Smooth muscle cell (in vitro differentiated cells): ENCODE results near the gene METTL26. TPM values are rescaled to one million over a fixed set of nuclear protein-coding genes. Genes with fewer than 3 reads are reported as not detected.

Experiments
- DNase-seq: peaks from one replicate; lab custom pipeline; 2025; ENCODE audit not compliant: unreplicated experiment; lab: John Stamatoyannopoulos, UW
- H2AFZ ChIP-seq: fragments of 200-600 bp; sonication (generic); 2 replicates; pipeline ENCODE4 v1.6.0; 2016; ENCODE audit warnings: antibody characterized with exemption, low read depth, mild to moderate bottlenecking
- H3F3A ChIP-seq: fragments of 200-600 bp; sonication (generic); 2 replicates; pipeline ENCODE4 v1.6.0; 2017; ENCODE audit warnings: antibody characterized with exemption, low read depth
- H3K27ac ChIP-seq: fragments of 200-600 bp; sonication (generic); 2 replicates; pipeline ENCODE4 v1.5.1; 2016; ENCODE audit warnings: low read depth, mild to moderate bottlenecking
- H3K27me3 ChIP-seq: fragments of 200-600 bp; sonication (generic); 2 replicates; pipeline ENCODE4 v1.6.1; 2016; ENCODE audit warnings: low read depth, mild to moderate bottlenecking
- H3K36me3 ChIP-seq: fragments of 200-600 bp; sonication (generic); 2 replicates; pipeline ENCODE4 v1.5.1; 2016; ENCODE audit warnings: low read depth
- H3K4me1 ChIP-seq: fragments of 200-600 bp; sonication (generic); 2 replicates; pipeline ENCODE4 v1.5.1; 2016; ENCODE audit warnings: low read depth
- H3K4me2 ChIP-seq: fragments of 200-600 bp; sonication (generic); 2 replicates; pipeline ENCODE4 v1.6.0; 2016; ENCODE audit warnings: mild to moderate bottlenecking
- H3K4me3 ChIP-seq: fragments of 200-600 bp; sonication (generic); 2 replicates; pipeline ENCODE4 v1.5.1; 2016; ENCODE audit warnings: mild to moderate bottlenecking
- H3K79me2 ChIP-seq: fragments of 200-600 bp; sonication (generic); 2 replicates; pipeline ENCODE4 v1.6.0; 2016; ENCODE audit warnings: low read depth, mild to moderate bottlenecking
- H3K9ac ChIP-seq: fragments of 200-600 bp; sonication (generic); 2 replicates; pipeline ENCODE4 v1.6.0; 2016; ENCODE audit warnings: low read depth
- H3K9me3 ChIP-seq: fragments of 200-600 bp; sonication (generic); replicated peaks from 2 replicates; pipeline ENCODE4 v1.5.1; 2016; ENCODE audit warnings: low read depth
- H4K20me1 ChIP-seq: fragments of 200-600 bp; sonication (generic); 2 replicates; pipeline ENCODE4 v1.6.0; 2016; ENCODE audit warnings: low read depth
- CTCF ChIP-seq: fragments of 200-600 bp; sonication (generic); IDR thresholded peaks from 2 replicates; pipeline ENCODE4 v1.5.1; 2017; ENCODE audit warnings: borderline replicate concordance, mild to moderate bottlenecking, antibody characterized with exemption; ENCODE audit not compliant: insufficient read depth, poor library complexity, severe bottlenecking
- WGBS: methylation state at CpG from one replicate; pipeline ENCODE4 v1.1.7; 2016; ENCODE audit warnings: low lambda C conversion rate; 5-methylcytosine and 5-hydroxymethylcytosine counted together
- polyA plus RNA-seq: library from polyadenylated mRNA; unstranded; fragments of >200 nt; fragmentation: Nextera tagmentation; extraction: Ambion mirVana; gene quantifications from 2 replicates; pipeline ENCODE4 v1.2.1, GENCODE V29; 2016
- total RNA-seq: library from RNA; depleted of rRNA; stranded (reverse); fragments of >200 nt; gene quantifications from 2 replicates; pipeline ENCODE4 v1.2.3, GENCODE V29; 2014

The METTL26 gene
- total and polyA plus RNA-seq, 2 experiments from 2014 or later, result 134 to 238 TPM

DNA sequence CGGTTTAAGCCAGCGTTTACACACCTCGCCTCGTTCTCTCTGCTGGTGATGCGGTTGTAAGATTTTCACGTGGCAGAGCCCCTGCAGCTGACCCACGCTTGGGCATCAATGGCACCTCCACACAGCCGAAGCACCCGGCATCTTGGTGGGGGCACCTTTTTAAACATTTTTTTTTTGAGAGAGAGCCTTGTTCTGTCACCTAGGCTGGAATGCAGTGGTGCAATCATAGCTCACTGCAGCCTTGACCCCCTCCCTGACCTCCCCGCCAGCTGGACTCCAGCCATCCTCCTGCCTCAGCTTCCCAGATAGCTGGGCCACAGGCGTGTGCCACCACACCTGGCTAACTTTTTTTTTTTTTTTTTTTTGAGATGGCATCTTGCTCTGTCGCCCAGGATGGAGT, 17.9 kb upstream of the METTL26 start:
- Histone ChIP-seq H3K27me3 (no peaks in the 10 kb centered on the region), H3K4me1 (peaks cover 7% of the 10 kb centered on the region), H3K9ac (no peak overlapping the region), H3K4me2 (no peak overlapping the region), H3K4me3 (no peak overlapping the region), H3K9me3 (no peaks in the 10 kb centered on the region), H2AFZ (no peak overlapping the region), H3K36me3 (no peaks in the 10 kb centered on the region), H4K20me1 (no peaks in the 10 kb centered on the region), H3K79me2 (no peaks in the 10 kb centered on the region), H3K27ac (no peak overlapping the region), H3F3A (no peaks in the 10 kb centered on the region)
- no peak for TF ChIP-seq CTCF
- no peak for DNase-seq
- WGBS, result 93% methylated on average over 12 of the region's 12 CpGs

- Histone ChIP-seq H3F3A (peaks cover 6% of the 10 kb centered on the region), H3K9ac (no peak overlapping the region), H2AFZ (no peak overlapping the region), H3K4me3 (no peak overlapping the region), H3K4me2 (no peak overlapping the region), H3K36me3 (no peaks in the 10 kb centered on the region), H3K27ac (no peak overlapping the region), H4K20me1 (no peaks in the 10 kb centered on the region), H3K9me3 (no peaks in the 10 kb centered on the region), H3K4me1 (peaks cover 14% of the 10 kb centered on the region), H3K79me2 (peaks cover 4% of the 10 kb centered on the region), H3K27me3 (no peaks in the 10 kb centered on the region)
- 93% methylated on average over 28 of the region's 28 CpGs for WGBS
- DNase-seq, result no peak
- TF ChIP-seq CTCF, result no peak
These were observed 16.6 kb upstream of the METTL26 start for GRCh38 chr16:652454-653305.

- Histone ChIP-seq H3K4me1 (peaks cover 14% of the 10 kb centered on the region), H3K4me3 (no peak overlapping the region), H3K4me2 (no peak overlapping the region), H3K79me2 (peaks cover 4% of the 10 kb centered on the region), H3K9me3 (no peaks in the 10 kb centered on the region), H3F3A (peaks cover 6% of the 10 kb centered on the region), H3K27me3 (no peaks in the 10 kb centered on the region), H3K9ac (no peak overlapping the region), H2AFZ (no peak overlapping the region), H3K27ac (no peak overlapping the region), H4K20me1 (no peaks in the 10 kb centered on the region), H3K36me3 (no peaks in the 10 kb centered on the region)
- WGBS, result 96% methylated on average over 22 of the region's 22 CpGs
- DNase-seq, result no peak
- TF ChIP-seq CTCF, result no peak
These were observed 15.7 kb upstream of the METTL26 start for GRCh38 chr16:651844-652243.

DNA sequence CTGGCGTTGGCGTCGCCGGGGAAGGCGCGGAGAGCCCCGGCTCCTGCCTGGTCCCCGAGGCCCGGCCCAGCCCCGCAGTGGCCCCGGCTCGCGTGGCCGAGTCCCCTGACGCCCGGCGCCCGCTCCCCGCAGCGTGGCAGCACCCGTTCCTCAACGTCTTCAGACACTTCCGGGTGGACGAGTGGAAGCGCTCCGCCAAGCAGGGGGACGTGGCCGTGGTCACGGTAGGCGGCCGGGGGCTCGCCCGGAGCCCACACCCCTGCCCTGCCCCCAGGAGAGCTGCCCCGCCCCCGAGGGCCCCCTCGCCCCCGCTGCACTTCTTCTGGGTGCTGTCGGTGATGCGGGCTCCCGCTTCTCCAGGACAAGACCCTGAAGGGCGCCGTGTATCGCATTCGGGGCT, 13.5 kb upstream of the METTL26 start:
- WGBS, result 12% methylated on average over 16 of the region's 44 CpGs
- DNase-seq, result no peak
- peaks cover 4% of the 10 kb centered on the region for H3K79me2 ChIP-seq
- H4K20me1 ChIP-seq, result no peaks in the 10 kb centered on the region
- peaks cover 14% of the 10 kb centered on the region for H3K4me1 ChIP-seq
- no peak for TF ChIP-seq CTCF
- H3K4me3 ChIP-seq, result peak overlapping the region; percentile 88
- peak overlapping the region; percentile 59 for H2AFZ ChIP-seq
- no peaks in the 10 kb centered on the region for H3K36me3 ChIP-seq
- peak overlapping the region; percentile 82 for H3K27ac ChIP-seq
- peaks cover 6% of the 10 kb centered on the region for H3F3A ChIP-seq
- H3K27me3 ChIP-seq, result no peaks in the 10 kb centered on the region
- peak overlapping the region; percentile 100 for H3K4me2 ChIP-seq
- no peaks in the 10 kb centered on the region for H3K9me3 ChIP-seq
- H3K9ac ChIP-seq, result peak overlapping the region; percentile 87
